ENCODE data around the gene MOG. TPM values are rescaled to one million over a fixed set of nuclear protein-coding genes. Genes with fewer than 3 reads are reported as not detected.
A peak's percentile ranks its signal among the peaks of the same experiment; 100 is the strongest.

MOG gene
- total and polyA plus RNA-seq, 2 donors (not counting 1 experiment from before 2014, with no cell fraction given): not detected

- H3K4me1 ChIP-seq (ENCODE audit: control insufficient read depth in 2 of 2, insufficient read depth in 2 of 2, low read length in 2 of 2): peaks cover 28 to 55% of the 10 kb centered on the region in 2 donors
- Mint-ChIP-seq H3K4me3 (peak overlapping the region; percentile 5), H3K4me1 (peaks cover 60% of the 10 kb centered on the region), H3K9me3 (ENCODE audit: insufficient read depth) (no peaks in the 10 kb centered on the region), H3K27me3 (no peaks in the 10 kb centered on the region), H3K27ac (no peak overlapping the region)
- H3K27ac ChIP-seq (ENCODE audit: low read length in 2 of 2): no peak overlapping the region
- no peak for TF ChIP-seq CTCF (IDR thresholded peaks at IDR 0.05)
- no peak for TF ChIP-seq EZH2 (IDR thresholded peaks at IDR 0.05; ENCODE audit: borderline replicate concordance, insufficient read depth, low read depth, low read length, poor library complexity, severe bottlenecking)
- H4K20me1 ChIP-seq (ENCODE audit: control insufficient read depth, insufficient read depth, low read length, poor library complexity, severe bottlenecking): peaks cover 22% of the 10 kb centered on the region
- H3K27me3 ChIP-seq (replicated peaks in 1 of 4; ENCODE audit: control extremely low read depth in 1 of 4, control insufficient read depth in 3 of 4, insufficient read depth in 4 of 4, low read length in 3 of 4): no peaks in the 10 kb centered on the region
- no peak overlapping the region for H3K9ac ChIP-seq (ENCODE audit: low read length)
- WGBS (ENCODE audit: insufficient coverage): no CpG with 5 or more reads among the region's 2 CpGs
- DNase-seq (no peak), ATAC-seq (ENCODE audit: low read depth) (no peak)
- peaks cover 15% of the 10 kb centered on the region for H3K79me2 ChIP-seq (ENCODE audit: control insufficient read depth, insufficient read depth, low read length)
- intact Hi-C loops (cut with micrococcal nuclease): loop anchor here (5.0 kb wide), 2 partner anchors 77 to 123 kb away; a partner anchor contains a TSS
- ChIA-PET POLR2A (no interaction called here), CTCF (interaction anchor here (1.1 to 13.5 kb wide), 3 partner anchors 12 to 21 kb away, joined by 3 to 226 read pairs (median 5); no protein-coding TSS in a partner anchor)
- no peaks in the 10 kb centered on the region for H3K9me3 ChIP-seq (ENCODE audit: control extremely low read depth in 1 of 3, control insufficient read depth in 2 of 3, insufficient read depth in 1 of 3, low read length in 2 of 3)
- peak overlapping the region; percentile 98 for H3K4me2 ChIP-seq (replicated peaks; ENCODE audit: low read depth, low read length, poor library complexity, severe bottlenecking)
- peaks cover 0 to 6% of the 10 kb centered on the region in 2 experiments for H3K36me3 ChIP-seq (replicated peaks in 1 of 2; ENCODE audit: control extremely low read depth in 1 of 2, control insufficient read depth in 1 of 2, extremely low read depth in 1 of 2, insufficient read depth in 2 of 2, low read length in 1 of 2)
- no peak overlapping the region for H3K4me3 ChIP-seq (ENCODE audit: control extremely low read depth in 1 of 5, extremely low read depth in 1 of 5, insufficient read depth in 1 of 5, low read depth in 2 of 5, low read length in 4 of 5)
- no peak overlapping the region for H2AFZ ChIP-seq (ENCODE audit: insufficient read depth, low read depth, low read length, poor library complexity, severe bottlenecking)
These were observed 27.3 kb upstream of the MOG start for GRCh38 chr6:29629571-29629970.

- no peaks in the 10 kb centered on the region for H3K27me3 Mint-ChIP-seq
- POLR2A ChIA-PET: no interaction called here
- no peak overlapping the region for H3K9ac ChIP-seq (ENCODE audit: low read length)
These were observed 26.6 kb upstream of the MOG start for GRCh38 chr6:29630315-29630714.

More at GRCh38 chr6:29630315-29630714, 26.6 kb upstream of the MOG start:
- peaks cover 0 to 6% of the 10 kb centered on the region in 2 experiments for H3K36me3 ChIP-seq (replicated peaks in 1 of 2; ENCODE audit: control extremely low read depth in 1 of 2, control insufficient read depth in 1 of 2, extremely low read depth in 1 of 2, insufficient read depth in 2 of 2, low read length in 1 of 2)
- ATAC-seq (ENCODE audit: low read depth): no peak
- Mint-ChIP-seq H3K27ac (no peak overlapping the region), H3K4me3 (peak overlapping the region; percentile 87), H3K4me1 (peaks cover 63% of the 10 kb centered on the region), H3K9me3 (ENCODE audit: insufficient read depth) (no peaks in the 10 kb centered on the region)
- peaks cover 15% of the 10 kb centered on the region for H3K79me2 ChIP-seq (ENCODE audit: control insufficient read depth, insufficient read depth, low read length)
- H2AFZ ChIP-seq (ENCODE audit: insufficient read depth, low read depth, low read length, poor library complexity, severe bottlenecking): no peak overlapping the region
- peaks cover 33 to 62% of the 10 kb centered on the region in 2 donors for H3K4me1 ChIP-seq (ENCODE audit: control insufficient read depth in 2 of 2, insufficient read depth in 2 of 2, low read length in 2 of 2)
- H3K27ac ChIP-seq (ENCODE audit: low read length in 2 of 2): no peak overlapping the region
- H3K27me3 ChIP-seq (replicated peaks in 1 of 4; ENCODE audit: control extremely low read depth in 1 of 4, control insufficient read depth in 3 of 4, insufficient read depth in 4 of 4, low read length in 3 of 4): no peaks in the 10 kb centered on the region
- H4K20me1 ChIP-seq (ENCODE audit: control insufficient read depth, insufficient read depth, low read length, poor library complexity, severe bottlenecking): peaks cover 22% of the 10 kb centered on the region
- H3K4me3 ChIP-seq (ENCODE audit: control extremely low read depth in 1 of 5, extremely low read depth in 1 of 5, insufficient read depth in 1 of 5, low read depth in 2 of 5, low read length in 4 of 5): no peak overlapping the region
- no peak for DNase-seq
- H3K9me3 ChIP-seq (ENCODE audit: control extremely low read depth in 1 of 3, control insufficient read depth in 2 of 3, insufficient read depth in 1 of 3, low read length in 2 of 3): no peaks in the 10 kb centered on the region
- no peak overlapping the region for H3K4me2 ChIP-seq (replicated peaks; ENCODE audit: low read depth, low read length, poor library complexity, severe bottlenecking)
- TF ChIP-seq CTCF (IDR thresholded peaks at IDR 0.05) (no peak), EZH2 (IDR thresholded peaks at IDR 0.05; ENCODE audit: borderline replicate concordance, insufficient read depth, low read depth, low read length, poor library complexity, severe bottlenecking) (no peak)
- CTCF ChIA-PET: interaction anchor here (1.5 to 13.5 kb wide), 2 partner anchors 11 to 21 kb away, joined by 5 to 226 read pairs; no protein-coding TSS in a partner anchor
- intact Hi-C loops (cut with micrococcal nuclease): no loop called here
- 96% methylated on average over 7 of the region's 9 CpGs for WGBS (ENCODE audit: insufficient coverage)

Data from B cell (primary cell).